ENCODE data around the gene PLXDC2. TPM values are rescaled to one million over a fixed set of nuclear protein-coding genes. Genes with fewer than 3 reads are reported as not detected.

Gene PLXDC2
- total and polyA plus RNA-seq, 8 donors, result 2.1 to 57.2 (median 11.2) TPM

DNA sequence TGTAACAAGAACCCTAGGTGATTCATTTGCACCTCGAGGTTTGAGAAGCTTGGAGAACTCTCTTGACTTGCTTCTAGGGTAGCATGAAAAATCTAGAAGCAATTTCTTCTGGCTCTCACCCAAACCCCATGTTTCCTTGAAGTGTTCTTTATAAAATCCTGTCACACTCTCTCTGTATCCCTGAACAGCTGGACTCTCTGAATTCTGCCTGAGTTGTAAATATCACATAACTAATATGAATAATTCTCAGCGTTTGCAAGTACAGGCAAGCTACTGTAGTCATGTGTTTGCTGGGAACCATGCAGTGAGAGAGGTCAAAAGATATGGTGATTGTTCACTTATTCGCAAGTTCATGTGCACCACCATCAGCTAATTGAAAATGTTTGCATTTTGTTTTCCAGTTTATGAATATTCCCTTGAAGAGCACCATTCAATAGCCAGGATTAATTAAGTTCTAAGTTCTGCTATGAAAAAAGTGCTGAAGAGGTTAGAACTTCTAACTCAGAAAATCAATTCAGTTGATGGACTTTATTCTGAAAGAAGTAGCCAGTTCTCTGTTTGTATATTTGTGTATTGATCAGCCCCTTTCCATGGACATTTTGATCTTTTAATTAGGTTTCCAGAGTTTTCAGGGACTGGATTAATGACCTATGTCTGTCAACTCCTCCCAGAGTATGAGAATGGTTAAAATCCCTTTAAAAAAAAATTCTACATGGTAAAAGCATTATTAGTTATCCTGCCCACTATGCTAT, 243.0 kb downstream of the PLXDC2 start:
- 25 to 34% (median 33%) methylated on average over 3 of the region's 3 CpGs for WGBS, 5 donors
- peak in 1 of 2 donors; percentile 47 for DNase-seq
- Histone ChIP-seq H3K4me3 (no peak overlapping the region), H3K4me1 (peaks cover 0 to 10% (median 2%) of the 10 kb centered on the region in 4 donors), H3K27me3 (no peaks in the 10 kb centered on the region), H3K36me3 (no peaks in the 10 kb centered on the region), H3K9me3 (no peaks in the 10 kb centered on the region), H3K27ac (no peak overlapping the region)
- intact Hi-C loops (cut with DNase I; ENCODE audit: low total_unique reads), result no loop called here
- TF ChIP-seq POLR2A (IDR thresholded peaks at IDR 0.05) (no peak), CTCF (IDR thresholded peaks at IDR 0.05) (no peak), POLR2AphosphoS5 (IDR thresholded peaks at IDR 0.05) (no peak), EP300 (IDR thresholded peaks at IDR 0.05) (no peak)

DNA sequence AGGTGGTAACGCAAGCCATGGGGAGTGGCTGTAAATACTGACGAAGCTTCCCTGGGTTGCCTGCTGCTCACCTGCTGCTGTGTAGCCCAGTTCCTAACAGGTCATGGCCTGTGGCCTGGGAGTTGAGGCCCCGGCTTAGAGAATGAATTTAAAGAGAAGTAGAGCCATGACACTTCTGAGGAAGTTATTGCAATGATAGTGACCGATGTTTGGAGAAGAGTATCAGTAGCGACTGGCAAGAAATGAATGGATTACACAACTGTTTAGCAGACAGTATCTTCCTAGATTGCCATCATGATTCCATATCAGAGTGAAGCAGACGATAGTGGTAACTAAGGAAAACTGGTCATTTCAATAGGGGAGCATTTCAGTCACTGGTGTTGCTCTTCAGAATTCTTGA, 249.6 kb downstream of the PLXDC2 start:
- TF ChIP-seq POLR2AphosphoS5 (IDR thresholded peaks at IDR 0.05), result no peak
- TF ChIP-seq CTCF (IDR thresholded peaks at IDR 0.05), result no peak
- TF ChIP-seq POLR2A (IDR thresholded peaks at IDR 0.05), result no peak
- TF ChIP-seq EP300 (IDR thresholded peaks at IDR 0.05), result no peak
- no peak overlapping the region for H3K4me3 ChIP-seq
- H3K27ac ChIP-seq, result no peak overlapping the region
- no peaks in the 10 kb centered on the region for H3K27me3 ChIP-seq
- 88 to 94% (median 91%) methylated on average over 6 of the region's 6 CpGs for WGBS, 5 donors
- DNase-seq, result no peak
- H3K36me3 ChIP-seq, result peaks cover 0 to 7% (median 0%) of the 10 kb centered on the region in 4 donors
- intact Hi-C loops (cut with DNase I; ENCODE audit: low total_unique reads), result no loop called here
- no peaks in the 10 kb centered on the region for H3K9me3 ChIP-seq
- no peaks in the 10 kb centered on the region for H3K4me1 ChIP-seq

GRCh38 chr10:20073167-20073566, 256.9 kb downstream of the PLXDC2 start:
- Histone ChIP-seq H3K27me3 (no peaks in the 10 kb centered on the region), H3K4me1 (no peaks in the 10 kb centered on the region), H3K27ac (no peak overlapping the region), H3K36me3 (peaks cover 0 to 7% (median 0%) of the 10 kb centered on the region in 4 donors), H3K9me3 (peaks cover 0 to 5% (median 0%) of the 10 kb centered on the region in 4 donors), H3K4me3 (no peak overlapping the region)
- WGBS, 5 donors, result 51 to 72% (median 64%) methylated on average over 2 of the region's 2 CpGs
- intact Hi-C loops (cut with DNase I; ENCODE audit: low total_unique reads), result no loop called here
- no peak for DNase-seq
- TF ChIP-seq POLR2A (IDR thresholded peaks at IDR 0.05) (no peak), EP300 (IDR thresholded peaks at IDR 0.05) (no peak), CTCF (IDR thresholded peaks at IDR 0.05) (no peak), POLR2AphosphoS5 (IDR thresholded peaks at IDR 0.05) (no peak)

DNA sequence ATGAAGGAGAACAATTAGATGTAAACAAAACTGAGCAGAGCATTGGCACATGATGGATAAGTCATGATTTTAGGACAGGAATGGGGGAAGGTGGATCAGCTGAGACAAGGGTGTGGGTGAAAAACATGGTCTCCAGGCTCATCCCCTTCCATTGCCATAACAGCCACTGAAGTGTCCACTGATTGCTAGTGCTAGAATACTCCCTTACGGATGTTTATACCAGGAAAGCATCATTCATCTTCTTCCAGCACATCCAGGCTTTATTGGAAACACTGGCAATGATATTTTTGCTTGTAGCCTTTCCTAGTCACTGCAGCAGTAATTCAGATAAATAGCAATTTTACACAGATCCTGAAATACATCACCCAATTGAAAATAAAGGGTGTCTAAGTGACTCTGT, 259.5 kb downstream of the PLXDC2 start:
- 57 to 81% (median 64%) methylated on average over 1 of the region's 1 CpG for WGBS, 5 donors
- intact Hi-C loops (cut with DNase I; ENCODE audit: low total_unique reads), result no loop called here
- Histone ChIP-seq H3K4me3 (no peak overlapping the region), H3K27ac (no peak overlapping the region), H3K4me1 (no peaks in the 10 kb centered on the region), H3K9me3 (peaks cover 0 to 5% (median 0%) of the 10 kb centered on the region in 4 donors), H3K36me3 (no peaks in the 10 kb centered on the region), H3K27me3 (no peaks in the 10 kb centered on the region)
- no peak for DNase-seq
- TF ChIP-seq EP300 (IDR thresholded peaks at IDR 0.05) (no peak), POLR2AphosphoS5 (IDR thresholded peaks at IDR 0.05) (no peak), POLR2A (IDR thresholded peaks at IDR 0.05) (no peak), CTCF (IDR thresholded peaks at IDR 0.05) (no peak)
